Activated T-helper 17 cell treated with anti-CD3 and anti-CD28 coated beads, Interleukin-2, amount 50 U/mL, for 72 hours (primary cell): ENCODE data around the gene DAG1. TPM values are rescaled to one million over a fixed set of nuclear protein-coding genes. Genes with fewer than 3 reads are reported as not detected.

ENCODE experiments used
- ATAC-seq: fragments of 150-1000 bp; cut with Tn5 transposase; replicated peaks from 2 replicates; pipeline ENCODE4 v1.10.0; 2021; ENCODE audit warnings: mild to moderate bottlenecking, moderate library complexity
- H3K27ac Mint-ChIP-seq: one replicate; pipeline ENCODE4 v1.8.0; 2022; ENCODE audit warnings: mixed read lengths
- H3K27me3 Mint-ChIP-seq: one replicate; pipeline ENCODE4 v1.8.0; 2022; ENCODE audit warnings: mixed read lengths
- H3K36me3 Mint-ChIP-seq: one replicate; pipeline ENCODE4 v1.8.0; 2022; ENCODE audit warnings: low read depth, mild to moderate bottlenecking, mixed read lengths
- H3K4me1 Mint-ChIP-seq: one replicate; pipeline ENCODE4 v1.8.0; 2022; ENCODE audit warnings: mixed read lengths
- H3K4me3 Mint-ChIP-seq: one replicate; pipeline ENCODE4 v1.8.0; 2022; ENCODE audit warnings: mild to moderate bottlenecking, mixed read lengths
- H3K9me3 Mint-ChIP-seq: one replicate; pipeline ENCODE4 v1.8.0; 2022; ENCODE audit warnings: mixed read lengths
- total RNA-seq, 2 donors: library from RNA; stranded (reverse); gene quantifications; one replicate each; pipeline ENCODE4 v1.2.3, GENCODE V29; 2022

DAG1 gene
- total RNA-seq, 2 donors from 2014 or later = 7.0 to 12.3 TPM

DNA sequence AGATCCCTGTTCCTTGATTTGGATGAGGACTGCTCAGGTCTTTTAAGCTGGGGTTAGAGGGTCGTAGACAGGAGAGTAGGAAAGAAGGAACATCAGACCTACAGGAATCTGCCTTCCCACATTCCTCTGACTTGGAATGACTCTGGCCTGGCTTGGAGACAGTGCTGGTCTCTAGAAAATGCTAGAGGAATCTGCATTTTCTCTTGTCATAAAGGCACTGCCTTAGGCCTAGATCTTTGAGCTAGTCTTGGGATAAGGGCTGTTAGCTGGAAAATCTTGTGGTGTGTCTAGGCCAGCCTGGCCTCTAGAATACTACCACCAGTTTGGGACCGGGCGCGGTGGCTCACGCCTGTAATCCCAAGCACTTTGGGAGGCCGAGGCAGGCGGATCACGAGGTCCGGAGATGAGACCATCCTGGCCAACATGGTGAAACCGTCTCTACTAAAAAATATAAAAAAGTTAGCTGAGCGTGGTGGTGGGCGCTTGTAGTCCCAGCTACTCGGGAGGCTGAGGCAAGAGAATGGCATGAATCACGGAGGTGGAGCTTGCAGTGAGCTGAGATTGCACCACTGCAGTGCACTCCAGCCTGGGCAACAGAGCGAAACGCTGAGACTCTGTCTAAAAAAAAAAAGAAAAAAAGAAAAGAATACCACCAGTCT lies 66.9 kb downstream of the DAG1 start:
- ATAC-seq = no peak
- Mint-ChIP-seq H3K4me1 (no peaks in the 10 kb centered on the region), H3K9me3 (no peaks in the 10 kb centered on the region), H3K4me3 (no peak overlapping the region), H3K27me3 (no peaks in the 10 kb centered on the region), H3K36me3 (peaks cover 22% of the 10 kb centered on the region), H3K27ac (no peak overlapping the region)

DNA sequence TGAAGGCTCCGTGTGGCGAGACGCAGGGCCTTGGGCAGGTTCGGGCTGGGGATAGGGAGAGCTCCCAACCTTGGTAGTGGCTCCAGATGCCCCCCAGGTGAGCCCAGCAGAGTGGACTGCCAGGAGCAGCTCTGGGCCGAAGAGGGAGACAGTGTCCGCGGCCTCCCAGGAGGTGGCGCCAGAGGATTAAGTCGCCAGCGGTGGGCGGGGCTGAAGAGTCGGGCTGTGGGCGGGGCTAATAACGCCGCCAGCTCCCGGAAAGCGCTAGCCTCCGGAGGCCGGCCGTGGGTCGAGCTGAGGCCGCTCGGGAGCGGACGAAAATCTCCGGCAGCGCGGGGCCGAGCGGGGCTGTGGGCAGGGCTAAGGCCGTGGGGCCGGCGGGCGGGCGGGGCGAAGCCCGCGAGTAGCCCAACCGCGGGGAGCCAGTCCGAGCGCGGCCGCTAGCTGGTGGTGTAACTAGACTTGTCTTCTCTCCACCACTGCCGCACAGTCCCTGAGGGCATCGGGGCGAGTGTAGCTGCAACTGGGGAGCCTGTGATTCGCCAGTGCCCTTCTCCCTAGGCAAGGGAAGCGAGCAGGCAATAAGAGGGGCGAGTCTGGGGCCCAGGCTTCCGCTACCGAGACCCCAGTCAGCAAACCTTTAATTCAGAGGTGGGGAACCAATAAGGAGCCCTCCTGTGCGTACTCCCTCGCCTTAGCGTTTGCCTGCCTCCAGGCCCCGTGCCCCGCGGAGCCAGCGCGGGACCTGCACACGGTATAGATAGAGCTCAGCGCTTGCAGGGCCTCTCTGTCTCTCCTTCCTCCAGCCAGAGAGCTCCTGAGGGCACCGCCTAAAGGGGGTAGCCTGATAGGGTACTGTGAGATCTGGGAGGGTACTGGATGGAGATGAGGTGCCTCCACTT lies 69.8 kb downstream of the DAG1 start:
- peak; percentile 92 for ATAC-seq
- Mint-ChIP-seq H3K27me3 (peaks cover 3% of the 10 kb centered on the region), H3K36me3 (no peaks in the 10 kb centered on the region), H3K4me1 (no peaks in the 10 kb centered on the region), H3K27ac (no peak overlapping the region), H3K9me3 (no peaks in the 10 kb centered on the region), H3K4me3 (peak overlapping the region; percentile 74)

DNA sequence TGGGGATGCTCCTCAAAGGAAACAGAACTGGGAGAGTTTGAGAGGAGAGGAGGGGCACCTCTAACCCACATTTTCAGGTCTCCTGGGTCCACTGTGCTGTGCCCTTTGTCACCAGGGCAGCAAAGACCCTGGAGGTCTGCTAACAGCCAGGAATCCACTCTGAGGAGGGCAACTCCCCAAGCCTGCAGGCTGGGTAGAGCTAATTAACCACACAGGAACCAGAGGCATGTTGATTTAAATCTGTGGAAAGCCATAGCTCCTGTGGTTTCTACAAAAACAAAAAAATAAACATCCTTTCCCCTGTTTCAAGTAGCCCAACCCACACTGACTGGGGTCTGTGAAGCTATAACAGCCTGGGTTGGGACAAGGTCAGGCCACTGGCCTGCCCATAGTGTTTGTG lies 82.0 kb downstream of the DAG1 start:
- H3K27ac Mint-ChIP-seq = no peak overlapping the region
- H3K27me3 Mint-ChIP-seq = peaks cover 13% of the 10 kb centered on the region
- no peak overlapping the region for H3K4me3 Mint-ChIP-seq

DNA sequence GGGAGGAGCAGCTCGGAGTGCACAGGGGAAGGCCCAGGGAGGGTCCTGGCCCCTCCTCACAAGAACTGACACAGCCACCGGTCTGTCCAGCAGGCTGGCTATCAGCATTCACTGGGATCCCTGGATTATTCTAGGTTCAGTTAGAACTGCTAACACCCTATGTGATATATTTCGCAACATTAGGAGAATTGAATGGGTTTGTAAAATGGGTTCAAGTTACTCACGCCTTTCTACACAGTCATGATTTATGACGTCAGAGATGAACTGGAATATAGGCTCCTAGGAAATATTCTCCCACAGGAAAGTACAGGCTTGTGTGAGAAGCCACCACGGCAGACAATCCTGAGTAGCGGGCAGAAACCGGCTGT lies 83.2 kb downstream of the DAG1 start:
- peak overlapping the region; percentile 84 for H3K4me3 Mint-ChIP-seq
- no peak for ATAC-seq
- H3K9me3 Mint-ChIP-seq = no peaks in the 10 kb centered on the region
- peaks cover 9% of the 10 kb centered on the region for H3K4me1 Mint-ChIP-seq
- peaks cover 20% of the 10 kb centered on the region for H3K27me3 Mint-ChIP-seq
- H3K27ac Mint-ChIP-seq = no peak overlapping the region
- no peaks in the 10 kb centered on the region for H3K36me3 Mint-ChIP-seq

More for the DNA sequence above, 82.0 kb downstream of the DAG1 start:
- Mint-ChIP-seq H3K9me3 (no peaks in the 10 kb centered on the region), H3K4me1 (peaks cover 9% of the 10 kb centered on the region), H3K36me3 (no peaks in the 10 kb centered on the region)
- no peak for ATAC-seq

DNA sequence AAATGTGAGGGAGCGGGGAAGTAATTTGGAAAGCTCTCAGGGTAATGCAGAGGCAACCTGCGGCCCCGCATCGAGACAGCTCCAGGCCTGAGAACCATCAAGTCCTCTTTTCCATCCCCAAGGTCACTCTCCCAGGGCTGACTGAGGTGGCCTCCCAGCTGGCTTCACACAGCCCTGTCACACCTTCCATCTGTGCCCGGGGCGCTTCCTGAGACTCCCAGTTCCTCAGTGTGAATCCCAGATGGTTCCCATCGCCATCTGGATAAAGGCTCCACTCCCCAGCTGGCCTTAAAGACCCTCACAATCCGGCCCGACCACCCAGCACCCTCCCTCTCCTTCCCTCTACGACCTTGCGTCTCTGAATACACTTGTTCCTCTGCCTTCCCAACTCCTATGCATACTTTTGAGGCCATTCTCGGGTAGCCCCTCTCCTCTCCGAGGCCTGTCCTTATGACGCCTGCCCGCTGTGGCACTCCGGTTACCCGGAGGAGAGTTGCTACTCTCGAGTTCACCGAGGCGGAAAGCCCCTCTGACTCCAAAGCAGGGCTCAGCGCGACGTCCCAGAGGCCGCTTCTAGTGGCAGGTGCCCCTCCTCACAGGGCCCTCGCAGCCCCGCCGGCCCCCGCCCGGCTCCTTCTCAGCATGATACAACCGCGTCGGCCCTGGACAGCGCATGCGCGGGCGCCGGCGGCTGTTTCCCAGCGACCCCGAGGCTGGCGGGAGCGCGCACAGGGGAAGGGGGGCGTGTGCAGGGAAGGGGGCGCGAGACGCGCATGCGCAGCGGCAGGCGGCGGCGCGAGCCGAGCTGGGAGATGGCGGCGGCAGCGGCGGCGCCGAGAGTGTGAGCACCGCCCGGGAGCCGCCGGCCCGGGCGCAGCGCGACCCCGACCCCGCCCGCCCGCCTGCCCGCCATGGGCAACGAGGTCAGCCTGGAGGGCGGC lies 83.9 kb downstream of the DAG1 start, which contains the start of gene BSN:
BSN (plus strand) TSS at position 786 of the 941 bp plus-strand sequence; CDS start at position 912, 126 bp downstream.
- H3K36me3 Mint-ChIP-seq = no peaks in the 10 kb centered on the region
- H3K27ac Mint-ChIP-seq = peak within 1 kb of the TSS; percentile 73
- H3K4me3 Mint-ChIP-seq = peak within 1 kb of the TSS; percentile 84
- peaks cover 9% of the 10 kb centered on the region for H3K4me1 Mint-ChIP-seq
- H3K27me3 Mint-ChIP-seq = peaks cover 20% of the 10 kb centered on the region
- ATAC-seq = peak; percentile 89
- no peaks in the 10 kb centered on the region for H3K9me3 Mint-ChIP-seq

DNA sequence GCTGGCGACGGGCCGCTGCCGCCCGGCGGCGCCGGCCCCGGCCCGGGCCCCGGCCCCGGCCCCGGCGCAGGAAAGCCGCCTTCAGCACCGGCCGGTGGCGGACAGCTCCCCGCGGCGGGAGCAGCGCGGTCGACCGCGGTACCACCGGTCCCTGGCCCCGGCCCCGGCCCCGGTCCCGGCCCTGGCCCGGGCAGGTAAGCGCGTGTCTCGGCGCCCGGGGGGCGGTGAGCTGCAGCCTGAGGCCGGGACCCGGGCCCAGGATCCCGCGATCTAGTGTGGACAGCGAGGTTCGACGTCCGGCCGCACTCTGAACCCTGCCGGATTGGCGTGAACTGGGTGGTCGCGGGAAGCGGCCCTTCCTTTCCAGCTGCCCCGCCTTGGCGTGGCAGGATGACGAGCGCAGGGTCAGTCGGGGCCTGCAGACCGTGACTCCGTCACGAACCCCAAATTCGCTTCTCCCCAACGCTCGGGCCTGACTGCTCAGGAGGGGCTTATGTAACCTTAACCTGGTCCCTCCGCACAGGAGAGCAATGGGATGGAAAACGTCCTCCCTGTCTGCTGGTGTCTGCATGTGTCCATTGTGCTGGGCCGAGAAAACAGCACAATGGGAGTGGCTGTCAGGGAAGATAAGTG lies 84.7 kb downstream of the DAG1 start:
- no peaks in the 10 kb centered on the region for H3K36me3 Mint-ChIP-seq
- peaks cover 24% of the 10 kb centered on the region for H3K27me3 Mint-ChIP-seq

DNA sequence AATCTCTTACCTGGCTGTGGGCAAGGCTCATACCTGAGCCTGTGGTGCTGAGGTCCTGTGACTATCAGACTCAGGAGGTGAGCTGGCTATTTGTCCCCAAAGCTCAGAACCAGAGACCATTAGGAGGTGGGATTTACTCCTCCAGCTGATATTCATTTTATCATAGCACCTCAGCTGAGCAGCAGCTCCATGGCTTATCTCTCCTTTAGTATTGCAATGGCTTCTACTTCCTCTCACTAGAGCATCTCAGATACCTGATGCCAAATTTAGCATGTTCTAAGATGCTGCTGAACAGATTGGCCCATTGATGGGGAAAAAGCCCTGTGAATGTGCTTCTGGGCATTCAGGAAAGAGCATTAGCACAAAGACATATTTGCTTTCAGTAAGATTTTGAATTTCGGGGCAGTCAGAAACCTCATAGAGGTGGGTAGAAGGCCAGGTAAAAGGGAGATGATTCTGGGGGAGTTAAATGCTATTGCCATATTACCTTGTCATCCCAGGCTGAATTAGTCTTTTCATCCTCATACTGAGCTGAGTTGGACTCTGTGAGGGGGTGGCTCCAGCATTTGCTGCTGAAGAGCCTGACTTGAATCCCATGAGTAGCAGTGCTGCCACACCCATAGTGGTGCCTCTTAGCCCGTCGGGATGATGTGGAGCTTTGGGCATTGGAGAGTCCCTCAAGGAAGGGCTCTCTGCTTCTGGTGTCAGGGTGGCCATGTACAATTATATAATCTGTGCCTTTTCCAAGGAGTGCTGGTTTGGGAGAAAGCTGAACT lies 86.6 kb downstream of the DAG1 start:
- H3K4me1 Mint-ChIP-seq = peaks cover 8% of the 10 kb centered on the region
- no peaks in the 10 kb centered on the region for H3K36me3 Mint-ChIP-seq
- H3K27me3 Mint-ChIP-seq = peaks cover 26% of the 10 kb centered on the region
- no peak for ATAC-seq
- no peaks in the 10 kb centered on the region for H3K9me3 Mint-ChIP-seq
- no peak overlapping the region for H3K4me3 Mint-ChIP-seq
- H3K27ac Mint-ChIP-seq = no peak overlapping the region

More for the DNA sequence above, 84.7 kb downstream of the DAG1 start:
- peak overlapping the region; percentile 50 for H3K4me3 Mint-ChIP-seq
- ATAC-seq = peak; percentile 86
- no peak overlapping the region for H3K27ac Mint-ChIP-seq
- peaks cover 9% of the 10 kb centered on the region for H3K4me1 Mint-ChIP-seq
- no peaks in the 10 kb centered on the region for H3K9me3 Mint-ChIP-seq

DNA sequence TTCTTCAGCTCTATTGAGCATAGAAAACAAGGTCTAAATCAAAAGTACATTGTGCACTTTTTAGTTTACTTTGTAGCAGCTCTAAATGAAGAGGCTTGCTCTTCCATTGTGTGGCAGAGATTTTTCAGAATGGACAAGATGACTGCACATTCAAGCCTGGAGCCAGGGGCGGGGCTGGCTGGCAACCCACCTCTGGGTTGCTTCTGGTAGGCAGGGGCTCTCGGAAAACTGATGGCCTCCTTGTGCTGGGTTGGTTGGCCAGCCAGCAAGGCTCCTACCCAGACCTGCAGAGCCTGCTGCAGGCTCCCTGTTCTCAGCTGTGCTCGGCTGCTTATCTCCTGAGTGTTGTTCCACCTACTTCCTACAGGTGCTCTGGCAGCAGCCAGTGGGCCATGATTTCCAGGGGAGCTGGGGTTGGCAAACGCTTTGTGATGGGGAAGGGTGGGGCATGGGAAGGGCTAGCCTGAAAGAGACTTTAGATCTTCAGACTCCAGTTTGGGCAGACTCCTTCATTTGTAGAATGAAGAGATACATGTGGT lies 93.0 kb downstream of the DAG1 start:
- no peaks in the 10 kb centered on the region for H3K36me3 Mint-ChIP-seq
- no peak overlapping the region for H3K27ac Mint-ChIP-seq
- ATAC-seq = no peak
- no peaks in the 10 kb centered on the region for H3K4me1 Mint-ChIP-seq
- no peak overlapping the region for H3K4me3 Mint-ChIP-seq
- no peaks in the 10 kb centered on the region for H3K9me3 Mint-ChIP-seq
- peaks cover 13% of the 10 kb centered on the region for H3K27me3 Mint-ChIP-seq

DNA sequence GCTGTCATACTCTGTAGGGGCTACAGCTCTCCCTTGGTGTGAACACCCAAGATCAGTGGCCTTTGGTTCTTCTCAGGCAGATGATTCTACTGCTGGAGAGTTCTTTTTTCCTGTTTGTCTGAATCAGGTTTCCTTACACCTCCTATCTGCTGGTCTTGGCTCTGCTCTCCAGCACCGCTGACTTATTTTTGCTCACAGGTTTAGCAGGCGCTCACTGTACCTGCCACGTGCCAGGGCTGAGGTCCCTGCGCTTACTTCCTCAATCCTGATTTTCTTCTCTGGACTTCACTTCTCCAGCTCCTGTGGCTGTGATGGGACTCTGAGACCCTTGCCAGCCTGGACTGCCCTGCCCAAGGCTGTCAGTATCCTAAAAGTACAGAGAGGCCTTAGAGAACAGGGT lies 93.7 kb downstream of the DAG1 start:
- Mint-ChIP-seq H3K4me3 (no peak overlapping the region), H3K27ac (no peak overlapping the region), H3K27me3 (peaks cover 12% of the 10 kb centered on the region), H3K9me3 (no peaks in the 10 kb centered on the region), H3K36me3 (no peaks in the 10 kb centered on the region), H3K4me1 (no peaks in the 10 kb centered on the region)
- ATAC-seq = no peak

DNA sequence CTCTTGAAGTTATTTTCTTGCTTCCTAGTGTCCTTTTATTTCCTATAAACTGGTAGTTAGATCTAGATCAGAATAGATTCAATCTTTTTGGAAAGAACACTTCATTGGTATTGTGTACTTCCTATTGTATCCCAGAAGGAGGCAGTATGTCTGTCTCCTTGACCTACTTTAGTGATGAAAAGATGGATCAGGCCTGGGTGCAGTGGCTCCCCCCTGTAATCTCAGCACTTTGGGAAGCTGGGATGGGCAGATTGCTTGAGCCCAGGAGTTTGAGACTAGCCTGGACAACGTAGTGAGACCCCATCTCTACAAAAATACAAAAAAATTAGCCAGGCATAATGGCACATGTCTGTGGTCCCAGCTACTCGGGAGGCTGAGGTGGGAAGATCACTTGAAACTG lies 96.2 kb downstream of the DAG1 start:
- Mint-ChIP-seq H3K27ac (no peak overlapping the region), H3K27me3 (peaks cover 4% of the 10 kb centered on the region), H3K36me3 (no peaks in the 10 kb centered on the region), H3K9me3 (no peaks in the 10 kb centered on the region), H3K4me1 (no peaks in the 10 kb centered on the region), H3K4me3 (no peak overlapping the region)
- ATAC-seq = no peak

DNA sequence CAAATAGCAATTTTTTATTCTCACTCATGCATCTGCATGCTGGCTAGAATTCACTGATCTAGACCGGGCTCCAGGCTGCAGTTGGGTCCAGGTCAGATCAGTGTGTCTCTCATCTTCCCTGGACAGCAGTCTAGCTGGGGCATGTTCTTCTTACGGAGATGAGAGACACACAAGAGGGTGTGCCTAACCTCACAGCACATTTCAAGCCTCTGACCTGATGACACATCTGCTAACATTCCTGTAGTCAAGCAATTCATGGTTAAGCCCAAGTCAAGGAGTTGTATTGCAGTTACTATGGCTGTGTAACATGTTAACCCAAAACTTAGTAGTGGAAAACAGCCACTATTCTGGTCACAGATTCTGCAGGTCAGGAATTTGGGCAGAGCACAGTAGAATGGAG lies 97.3 kb downstream of the DAG1 start:
- Mint-ChIP-seq H3K4me3 (no peak overlapping the region), H3K36me3 (no peaks in the 10 kb centered on the region), H3K4me1 (no peaks in the 10 kb centered on the region), H3K27ac (peak overlapping the region; percentile 64), H3K27me3 (peaks cover 2% of the 10 kb centered on the region), H3K9me3 (no peaks in the 10 kb centered on the region)
- ATAC-seq = no peak

DNA sequence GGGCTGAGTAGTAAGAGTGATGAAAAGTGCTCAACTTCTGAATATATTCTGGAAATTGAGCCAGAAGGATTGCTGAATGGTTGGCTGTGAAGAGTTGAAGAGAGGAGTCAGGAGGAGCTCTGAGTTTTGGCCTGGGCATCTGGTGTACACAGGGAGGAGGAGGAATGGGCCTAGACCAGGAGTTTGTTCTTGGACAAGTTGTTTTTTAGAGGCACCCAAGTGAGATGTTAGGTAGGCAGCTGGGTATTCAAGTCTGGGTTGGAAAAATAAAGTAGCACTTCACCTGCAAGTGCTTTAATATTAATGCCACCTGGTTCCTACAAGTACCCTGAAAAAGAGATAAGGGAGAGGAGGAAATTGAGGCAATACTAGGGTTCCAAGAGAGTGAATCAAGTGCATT lies 98.9 kb downstream of the DAG1 start:
- ATAC-seq = no peak
- no peak overlapping the region for H3K4me3 Mint-ChIP-seq
- no peaks in the 10 kb centered on the region for H3K9me3 Mint-ChIP-seq
- H3K27ac Mint-ChIP-seq = no peak overlapping the region
- no peaks in the 10 kb centered on the region for H3K36me3 Mint-ChIP-seq
- no peaks in the 10 kb centered on the region for H3K27me3 Mint-ChIP-seq
- H3K4me1 Mint-ChIP-seq = no peaks in the 10 kb centered on the region

DNA sequence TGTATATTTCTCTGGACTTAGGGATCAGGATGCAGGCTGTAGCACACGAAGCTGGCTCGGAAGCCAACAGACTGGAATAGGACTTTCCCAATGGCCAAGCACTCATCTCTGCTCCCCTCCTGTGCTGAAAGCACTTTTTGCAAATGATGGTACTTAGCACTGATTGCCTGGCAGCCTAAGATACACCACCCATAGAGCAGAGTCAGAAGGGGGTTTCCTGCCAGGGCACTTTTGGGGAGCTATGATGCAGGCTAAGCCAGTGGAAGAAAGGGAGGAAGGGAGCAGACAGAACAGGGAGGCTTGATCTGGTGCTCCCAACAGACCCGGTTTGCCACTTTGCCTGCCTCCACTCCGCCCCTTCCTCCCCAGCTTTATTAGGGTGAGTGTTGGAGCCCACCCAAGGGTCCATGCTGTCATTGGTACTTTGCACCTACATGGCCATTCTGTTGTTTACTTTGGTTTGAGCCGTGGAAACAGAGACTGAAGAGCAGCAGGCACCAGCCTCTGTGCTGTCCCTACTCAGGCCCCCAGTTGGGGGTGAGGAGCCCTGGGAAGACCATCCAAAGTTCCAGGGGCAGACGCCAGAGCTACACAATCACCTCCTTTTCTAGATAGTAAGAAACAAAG lies 100.1 kb downstream of the DAG1 start:
- no peaks in the 10 kb centered on the region for H3K4me1 Mint-ChIP-seq
- H3K27me3 Mint-ChIP-seq = no peaks in the 10 kb centered on the region
- no peak overlapping the region for H3K27ac Mint-ChIP-seq
- no peak overlapping the region for H3K4me3 Mint-ChIP-seq
- no peaks in the 10 kb centered on the region for H3K9me3 Mint-ChIP-seq
- H3K36me3 Mint-ChIP-seq = no peaks in the 10 kb centered on the region
- ATAC-seq = no peak
